Fibroblast of lung (primary cell): Measurements from ENCODE around the gene ATP8A1.

Experiments used
- EZH2 ChIP-seq: IDR thresholded peaks from 2 replicates; pipeline ENCODE4 v1.5.1; 2012; ENCODE audit warnings: low read length, control low read depth, mild to moderate bottlenecking; ENCODE audit errors: missing control alignments
- TF ChIP-seq, protein P1 (sequence below), 2 donors: IDR thresholded peaks in 1 of 2; conservative IDR thresholded peaks in 1 of 2; 1 replicate in 1 of 2; 2 replicates in 1 of 2; pipeline ENCODE4 v1.5.1; 2011 to 2012; ENCODE audit warnings: low read length in 2 of 2, control low read depth in 1 of 2, inconsistent platforms in 1 of 2, low read depth in 1 of 2, mild to moderate bottlenecking in 1 of 2

DNA sequence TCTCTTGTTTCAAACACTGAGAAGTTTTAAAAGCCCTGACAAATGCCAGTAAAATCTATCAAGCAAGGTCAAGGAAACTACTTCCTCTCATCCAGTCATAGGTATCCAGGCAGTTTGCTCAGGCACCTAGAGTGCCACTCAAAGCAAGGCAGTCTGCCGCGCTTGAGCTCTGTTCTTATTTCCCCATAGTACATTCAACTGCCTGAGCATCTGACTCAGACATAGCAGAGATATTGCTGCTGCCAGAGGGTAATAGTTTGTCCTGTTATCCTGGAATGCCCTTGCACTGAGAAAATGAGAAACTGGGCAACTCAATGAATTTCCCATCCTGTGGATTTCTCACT is 16.1 kb upstream of the ATP8A1 start:
- TF ChIP-seq, protein P1, sequence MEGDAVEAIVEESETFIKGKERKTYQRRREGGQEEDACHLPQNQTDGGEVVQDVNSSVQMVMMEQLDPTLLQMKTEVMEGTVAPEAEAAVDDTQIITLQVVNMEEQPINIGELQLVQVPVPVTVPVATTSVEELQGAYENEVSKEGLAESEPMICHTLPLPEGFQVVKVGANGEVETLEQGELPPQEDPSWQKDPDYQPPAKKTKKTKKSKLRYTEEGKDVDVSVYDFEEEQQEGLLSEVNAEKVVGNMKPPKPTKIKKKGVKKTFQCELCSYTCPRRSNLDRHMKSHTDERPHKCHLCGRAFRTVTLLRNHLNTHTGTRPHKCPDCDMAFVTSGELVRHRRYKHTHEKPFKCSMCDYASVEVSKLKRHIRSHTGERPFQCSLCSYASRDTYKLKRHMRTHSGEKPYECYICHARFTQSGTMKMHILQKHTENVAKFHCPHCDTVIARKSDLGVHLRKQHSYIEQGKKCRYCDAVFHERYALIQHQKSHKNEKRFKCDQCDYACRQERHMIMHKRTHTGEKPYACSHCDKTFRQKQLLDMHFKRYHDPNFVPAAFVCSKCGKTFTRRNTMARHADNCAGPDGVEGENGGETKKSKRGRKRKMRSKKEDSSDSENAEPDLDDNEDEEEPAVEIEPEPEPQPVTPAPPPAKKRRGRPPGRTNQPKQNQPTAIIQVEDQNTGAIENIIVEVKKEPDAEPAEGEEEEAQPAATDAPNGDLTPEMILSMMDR (conservative IDR thresholded peaks at IDR 0.05 in 1 of 2, IDR thresholded peaks at IDR 0.05 in 1 of 2; ENCODE audit: low read depth in 1 of 2, low read length in 2 of 2): no peak
- no peak for TF ChIP-seq EZH2
